H1 (cell line): Measurements from ENCODE around the gene PXDN. TPM values are rescaled to one million over a fixed set of nuclear protein-coding genes. Genes with fewer than 3 reads are reported as not detected.

Experiments used
- CHD1 ChIP-seq: IDR thresholded peaks from 2 replicates; pipeline ENCODE4 v1.6.1; 2012; ENCODE audit warnings: low read depth, low read length, improper control_type of control experiment
- RNF2 ChIP-seq: fragments of 200-900, 300-1000 bp; sonication (generic); IDR thresholded peaks from 2 replicates; pipeline ENCODE4 v1.7.1; 2016; ENCODE audit warnings: borderline replicate concordance, low read depth, mild to moderate bottlenecking, antibody characterized with exemption, low read length; ENCODE audit not compliant: poor library complexity, severe bottlenecking; ENCODE audit errors: missing control alignments
- SIRT6 ChIP-seq: IDR thresholded peaks from one replicate; pipeline ENCODE4 v1.7.1; 2012; ENCODE audit warnings: low read length, inconsistent platforms
- SP1 ChIP-seq: IDR thresholded peaks from 2 replicates; pipeline ENCODE4 v1.6.1; 2011; ENCODE audit warnings: low read depth, low read length
- polyA plus RNA-seq, 7 experiments: library from polyadenylated mRNA; depleted of rRNA in 3 of 7; stranded (reverse) in 5 of 7; unstranded in 2 of 7; fragments of >200 nt in 5 of 7; fragments of 200-250 nt in 2 of 7; gene quantifications; 1 replicate in 5 of 7; 2 replicates in 1 of 7; 4 replicates in 1 of 7; pipeline versions ENCODE4 v1.2.1 to v1.2.3, GENCODE V29; 2011 to 2013; ENCODE audit warnings: missing spikeins in 2 of 7, mixed read lengths in 2 of 7
- total RNA-seq: library from RNA; stranded (reverse); fragmentation: NEBNext Ultra II Directional; extraction: Animal tissue kit (Norgen Biotek cat#: 25700); gene quantifications from 2 replicates; pipeline ENCODE4 v1.2.1, GENCODE V29; 2021

The PXDN gene
- total and polyA plus RNA-seq, 2 of the 8 experiments (the other 6 are each of a cell fraction or from before 2014, with no cell fraction given): 104 to 141 TPM

DNA sequence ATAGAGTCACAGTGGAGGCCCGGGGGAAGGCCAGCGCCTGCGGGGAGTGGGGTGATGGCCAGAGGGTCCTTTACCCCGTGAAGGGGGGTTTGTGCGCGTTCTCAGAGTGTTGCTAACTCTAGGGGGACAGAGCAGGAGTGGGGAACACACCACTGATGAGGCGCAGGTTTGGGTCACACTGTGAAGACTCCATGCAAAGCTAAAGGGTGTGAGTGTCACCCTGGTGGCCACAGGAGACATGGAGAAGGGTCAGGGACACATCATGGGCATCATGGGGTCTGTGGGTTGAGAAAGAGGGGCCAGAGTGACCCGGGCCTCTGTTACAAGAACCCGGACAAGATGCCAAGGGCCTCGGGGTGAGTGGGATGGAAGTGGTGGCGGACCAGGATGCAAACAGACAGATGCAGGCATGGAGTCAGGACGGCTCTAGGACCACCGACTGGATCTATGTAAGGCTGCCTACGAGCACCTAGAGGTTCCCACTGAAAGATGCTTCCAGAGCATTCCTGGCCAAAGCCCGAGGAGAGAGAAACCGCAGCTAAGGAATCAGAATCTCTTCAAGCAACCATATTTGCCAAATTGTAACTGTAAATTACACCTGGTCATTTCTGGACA is 84.3 kb downstream of the PXDN start (continued):
- TF ChIP-seq SP1 (no peak), CHD1 (no peak), SIRT6 (no peak), RNF2 (no peak)
- TF ChIP-seq, all 59 proteins: peak for 0
